ENCODE results near the gene CNBD2.
"Not testable (repeated sequence)": the region's sequence is repeated elsewhere in the genome, so short reads cannot be mapped to it uniquely, and the experiment has no call there.

Gene CNBD2

GRCh38 chr20:35996492-35996891 lies 28.1 kb downstream of the CNBD2 start:
- POLR2A ChIA-PET; H3K27ac ChIP-seq (ENCODE audit: extremely low read depth, low read depth, low read length); H3K36me3 ChIP-seq (ENCODE audit: control insufficient read depth in 2 of 2, insufficient read depth in 1 of 2, low read length in 2 of 2); H3K9me3 ChIP-seq (ENCODE audit: control insufficient read depth, insufficient read depth, low read depth, low read length); H3K4me3 ChIP-seq (ENCODE audit: low read depth, low read length); H3K4me1 ChIP-seq (ENCODE audit: control insufficient read depth, insufficient read depth, low read length): not testable (repeated sequence)
- CTCF ChIA-PET = interaction anchor here (0.6 to 9.2 kb wide), 3 partner anchors 92 to 206 kb away, joined by 3 to 308 read pairs (median 3); no protein-coding TSS in a partner anchor

- H3K4me3 ChIP-seq (ENCODE audit: low read depth, low read length); CTCF ChIA-PET; H3K4me1 ChIP-seq (ENCODE audit: control insufficient read depth, insufficient read depth, low read length); H3K27ac ChIP-seq (ENCODE audit: extremely low read depth, low read depth, low read length); POLR2A ChIA-PET; H3K36me3 ChIP-seq (ENCODE audit: control insufficient read depth in 2 of 2, insufficient read depth in 1 of 2, low read length in 2 of 2); H3K9me3 ChIP-seq (ENCODE audit: control insufficient read depth, insufficient read depth, low read depth, low read length): not testable (repeated sequence)
These were observed 32.9 kb downstream of the CNBD2 start for GRCh38 chr20:36001331-36001730.

- no peak overlapping the region for H3K27ac ChIP-seq (ENCODE audit: extremely low read depth, low read depth, low read length)
- POLR2A ChIA-PET = no interaction called here
- TF ChIP-seq ZSCAN16 (tag by site-specific recombination; IDR thresholded peaks at IDR 0.05) = no peak
- peak; percentile 72 for TF ChIP-seq ZNF133 (tag by site-specific recombination; IDR thresholded peaks at IDR 0.05)
These were observed 34.5 kb downstream of the CNBD2 start for GRCh38 chr20:36002855-36003254.

GRCh38 chr20:36004045-36004444 lies 35.7 kb downstream of the CNBD2 start:
- no peak overlapping the region for H3K4me3 ChIP-seq (ENCODE audit: low read depth, low read length)
- no peaks in the 10 kb centered on the region for H3K4me1 ChIP-seq (ENCODE audit: control insufficient read depth, insufficient read depth, low read length)
- no peak for TF ChIP-seq ZNF501 (tag by site-specific recombination; IDR thresholded peaks at IDR 0.05)
- TF ChIP-seq OSR2 (tag by site-specific recombination; IDR thresholded peaks at IDR 0.05) = no peak
- no peak for TF ChIP-seq HOXD13 (CRISPR knock-in tag; IDR thresholded peaks at IDR 0.05; ENCODE audit: borderline replicate concordance)
- TF ChIP-seq KLF1 (tag by site-specific recombination; IDR thresholded peaks at IDR 0.05) = no peak
- TF ChIP-seq GLI2 (tag by site-specific recombination; IDR thresholded peaks at IDR 0.05; ENCODE audit: borderline replicate concordance, low read depth) = no peak
- no peak for TF ChIP-seq AEBP2 (tag by site-specific recombination; IDR thresholded peaks at IDR 0.05; ENCODE audit: borderline replicate concordance)
- no peak for TF ChIP-seq KLF10 (tag by site-specific recombination; IDR thresholded peaks at IDR 0.05)
- TF ChIP-seq ZNF174 (tag by site-specific recombination; IDR thresholded peaks at IDR 0.05) = no peak
- TF ChIP-seq ZEB2 (tag by site-specific recombination; IDR thresholded peaks at IDR 0.05) = no peak
- TF ChIP-seq ZBTB44 (tag by site-specific recombination; IDR thresholded peaks at IDR 0.05) = no peak
- TF ChIP-seq OVOL3 (tag by site-specific recombination; IDR thresholded peaks at IDR 0.05) = no peak
- no peak for TF ChIP-seq ZNF157 (tag by site-specific recombination; IDR thresholded peaks at IDR 0.05)
- POLR2A ChIA-PET = no interaction called here
- H3K27ac ChIP-seq (ENCODE audit: extremely low read depth, low read depth, low read length) = no peak overlapping the region
- CTCF ChIA-PET = interaction anchor here (0.6 to 1.8 kb wide), 4 partner anchors 9 to 489 kb away, joined by 3 to 7 read pairs (median 6); no protein-coding TSS in a partner anchor
- H3K36me3 ChIP-seq (ENCODE audit: control insufficient read depth in 2 of 2, insufficient read depth in 1 of 2, low read length in 2 of 2) = no peaks in the 10 kb centered on the region
- H3K9me3 ChIP-seq (ENCODE audit: control insufficient read depth, insufficient read depth, low read depth, low read length) = no peaks in the 10 kb centered on the region

More at GRCh38 chr20:36002855-36003254, 34.5 kb downstream of the CNBD2 start:
- Histone ChIP-seq H3K36me3 (ENCODE audit: control insufficient read depth in 2 of 2, insufficient read depth in 1 of 2, low read length in 2 of 2) (no peaks in the 10 kb centered on the region), H3K9me3 (ENCODE audit: control insufficient read depth, insufficient read depth, low read depth, low read length) (no peaks in the 10 kb centered on the region), H3K4me1 (ENCODE audit: control insufficient read depth, insufficient read depth, low read length) (no peaks in the 10 kb centered on the region), H3K4me3 (ENCODE audit: low read depth, low read length) (no peak overlapping the region)
- CTCF ChIA-PET = interaction anchor here (1.6 to 1.8 kb wide), 3 partner anchors 8 to 136 kb away, joined by 6 to 7 read pairs (median 6); no protein-coding TSS in a partner anchor
